ENCODE measurements around the gene TBC1D1. TPM values are rescaled to one million over a fixed set of nuclear protein-coding genes. Genes with fewer than 3 reads are reported as not detected.

Gene TBC1D1
- total and polyA plus RNA-seq, 3 experiments from 2014 or later: 26.7 to 76.1 (median 73.1) TPM

DNA sequence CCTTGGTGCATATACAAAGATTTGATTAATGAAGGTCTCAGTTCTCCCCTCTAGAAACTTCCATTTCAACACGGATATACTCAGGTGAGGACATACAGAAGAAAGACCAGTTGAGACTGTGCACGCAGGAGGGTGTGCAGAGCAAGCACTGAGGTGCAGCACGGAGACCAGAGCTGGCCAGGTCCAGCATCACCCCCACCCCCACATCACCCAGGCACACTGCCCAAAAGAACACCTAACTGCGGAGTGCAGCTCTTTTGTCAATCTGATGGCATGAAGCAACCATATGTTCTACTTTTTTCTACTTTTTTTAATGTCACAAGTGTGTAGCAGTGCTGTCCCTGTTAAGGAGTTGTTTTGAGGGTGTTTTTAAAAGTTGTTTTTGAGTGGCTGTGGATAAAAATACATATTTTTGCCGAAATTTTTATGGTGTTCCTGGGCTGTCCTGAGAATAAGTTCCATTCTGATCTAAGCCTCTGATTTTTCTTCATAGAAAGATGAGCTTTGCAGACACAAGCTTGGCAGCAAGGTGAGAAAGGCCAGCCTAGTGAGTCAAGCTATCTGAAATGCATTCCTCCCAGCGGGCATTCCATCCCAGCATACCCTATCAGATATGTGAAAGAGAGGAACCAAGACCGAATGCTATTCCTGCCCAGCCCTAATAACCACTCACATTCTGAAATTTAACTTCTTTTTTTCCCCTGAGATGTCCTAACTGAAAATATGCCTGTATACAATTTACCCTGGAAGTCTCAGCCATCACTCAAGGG, 243.0 kb downstream of the TBC1D1 start:
- peaks cover 50 to 65% (median 64%) of the 10 kb centered on the region in 3 donors for H3K4me1 Mint-ChIP-seq
- ChIA-PET POLR2A (interaction anchor here (0.5 to 0.6 kb wide), 2 partner anchors 68 to 1390 kb away, joined by 3 to 9 read pairs; no protein-coding TSS in a partner anchor), CTCF (interaction anchor here (2.4 kb wide), 1 partner anchor 46 kb away, joined by 8 read pairs; no protein-coding TSS in a partner anchor)
- peaks cover 26 to 55% (median 27%) of the 10 kb centered on the region in 3 donors for H3K36me3 Mint-ChIP-seq
- Histone ChIP-seq H3K27ac (ENCODE audit: low read depth, low read length) (no peak overlapping the region), H3K27me3 (ENCODE audit: insufficient read depth, low read length, poor library complexity, severe bottlenecking) (no peaks in the 10 kb centered on the region), H3K36me3 (ENCODE audit: insufficient read depth, low read length) (peaks cover 9% of the 10 kb centered on the region), H3K9me3 (ENCODE audit: low read length) (no peaks in the 10 kb centered on the region), H3K4me1 (ENCODE audit: insufficient read depth, low read length) (peaks cover 43% of the 10 kb centered on the region), H3K4me3 (ENCODE audit: low read length) (no peak overlapping the region)
- no peak overlapping the region for H3K4me3 Mint-ChIP-seq
- no peak for DNase-seq
- peaks cover 0 to 3% of the 10 kb centered on the region in 2 donors for H3K27me3 Mint-ChIP-seq
- H3K27ac Mint-ChIP-seq: peak overlapping the region in 2 of 8 donors; percentile 47 to 57
- peaks cover 0 to 1% (median 0%) of the 10 kb centered on the region in 5 donors for H3K9me3 Mint-ChIP-seq

DNA sequence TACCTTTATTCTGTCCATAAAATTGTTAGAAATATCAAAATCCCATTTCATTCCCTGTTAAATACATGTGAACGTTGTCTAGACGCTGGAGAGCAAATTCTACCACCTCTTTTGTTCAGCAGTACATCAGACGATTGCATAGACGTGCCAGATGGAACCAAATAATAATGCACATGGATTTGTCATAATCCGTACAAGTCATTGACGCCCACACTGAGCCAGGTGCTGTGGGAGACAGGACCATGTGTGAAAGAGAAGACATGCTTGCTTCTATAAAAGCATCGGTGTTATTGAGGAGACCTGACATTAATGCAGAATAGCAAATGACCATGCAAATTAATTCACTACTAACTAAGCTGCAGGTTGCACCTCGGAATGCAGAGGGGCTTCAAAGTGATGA, 244.3 kb downstream of the TBC1D1 start:
- H3K4me3 Mint-ChIP-seq: peak overlapping the region in 1 of 7 donors; percentile 5
- no peak for DNase-seq
- Histone ChIP-seq H3K9me3 (ENCODE audit: low read length) (no peaks in the 10 kb centered on the region), H3K4me3 (ENCODE audit: low read length) (no peak overlapping the region), H3K27me3 (ENCODE audit: insufficient read depth, low read length, poor library complexity, severe bottlenecking) (no peaks in the 10 kb centered on the region), H3K27ac (ENCODE audit: low read depth, low read length) (no peak overlapping the region), H3K36me3 (ENCODE audit: insufficient read depth, low read length) (peaks cover 9% of the 10 kb centered on the region), H3K4me1 (ENCODE audit: insufficient read depth, low read length) (peaks cover 30% of the 10 kb centered on the region)
- peaks cover 0 to 1% (median 0%) of the 10 kb centered on the region in 5 donors for H3K9me3 Mint-ChIP-seq
- H3K27me3 Mint-ChIP-seq: peaks cover 0 to 3% of the 10 kb centered on the region in 2 donors
- H3K4me1 Mint-ChIP-seq: peaks cover 39 to 60% (median 59%) of the 10 kb centered on the region in 3 donors
- CTCF ChIA-PET: interaction anchor here (1.1 to 1.2 kb wide), 2 partner anchors 51 to 184 kb away, joined by 3 read pairs; no protein-coding TSS in a partner anchor
- POLR2A ChIA-PET: no interaction called here
- H3K27ac Mint-ChIP-seq: no peak overlapping the region
- H3K36me3 Mint-ChIP-seq: peaks cover 35 to 68% (median 39%) of the 10 kb centered on the region in 3 donors

DNA sequence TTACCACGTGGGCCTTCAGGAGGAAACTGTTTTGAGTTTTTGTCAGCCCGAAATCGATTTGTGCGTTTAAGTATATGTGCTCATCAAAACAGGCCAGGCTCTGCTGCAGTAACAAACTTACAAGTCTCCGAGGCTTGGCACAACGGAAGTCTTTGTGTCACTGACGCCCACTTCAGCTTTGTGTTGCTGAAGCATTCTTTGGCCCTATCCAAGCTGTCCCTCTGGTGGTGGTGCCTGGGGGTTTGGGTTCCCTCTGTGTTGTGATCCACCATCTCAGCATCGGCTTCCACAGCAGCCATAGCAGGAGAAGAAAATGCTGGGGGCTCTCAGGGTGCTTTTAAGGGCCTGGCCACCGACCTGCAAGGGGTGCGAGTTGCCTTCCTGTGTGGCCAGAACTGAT, 245.7 kb downstream of the TBC1D1 start:
- Histone ChIP-seq H3K27ac (ENCODE audit: low read depth, low read length) (no peak overlapping the region), H3K9me3 (ENCODE audit: low read length) (no peaks in the 10 kb centered on the region), H3K4me3 (ENCODE audit: low read length) (no peak overlapping the region), H3K4me1 (ENCODE audit: insufficient read depth, low read length) (peaks cover 16% of the 10 kb centered on the region), H3K36me3 (ENCODE audit: insufficient read depth, low read length) (peaks cover 9% of the 10 kb centered on the region), H3K27me3 (ENCODE audit: insufficient read depth, low read length, poor library complexity, severe bottlenecking) (no peaks in the 10 kb centered on the region)
- no peak for DNase-seq
- Mint-ChIP-seq H3K4me1 (peaks cover 25 to 46% (median 45%) of the 10 kb centered on the region in 3 donors), H3K27me3 (no peaks in the 10 kb centered on the region), H3K36me3 (peaks cover 39 to 69% (median 44%) of the 10 kb centered on the region in 3 donors), H3K4me3 (no peak overlapping the region), H3K9me3 (no peaks in the 10 kb centered on the region), H3K27ac (no peak overlapping the region)
- ChIA-PET POLR2A (no interaction called here), CTCF (no interaction called here)

DNA sequence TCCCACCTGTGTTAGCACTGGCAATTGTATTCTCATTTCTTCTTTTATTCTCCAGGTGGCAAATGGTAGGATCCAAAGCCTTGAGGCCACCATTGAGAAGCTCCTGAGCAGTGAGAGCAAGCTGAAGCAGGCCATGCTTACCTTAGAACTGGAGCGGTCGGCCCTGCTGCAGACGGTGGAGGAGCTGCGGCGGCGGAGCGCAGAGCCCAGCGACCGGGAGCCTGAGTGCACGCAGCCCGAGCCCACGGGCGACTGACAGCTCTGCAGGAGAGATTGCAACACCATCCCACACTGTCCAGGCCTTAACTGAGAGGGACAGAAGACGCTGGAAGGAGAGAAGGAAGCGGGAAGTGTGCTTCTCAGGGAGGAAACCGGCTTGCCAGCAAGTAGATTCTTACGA, 246.2 kb downstream of the TBC1D1 start:
- CTCF ChIA-PET: no interaction called here
- Mint-ChIP-seq H3K9me3 (no peaks in the 10 kb centered on the region), H3K36me3 (peaks cover 39 to 72% (median 44%) of the 10 kb centered on the region in 3 donors), H3K4me1 (peaks cover 20 to 41% (median 40%) of the 10 kb centered on the region in 3 donors), H3K27me3 (no peaks in the 10 kb centered on the region), H3K27ac (no peak overlapping the region), H3K4me3 (no peak overlapping the region)
- Histone ChIP-seq H3K27ac (ENCODE audit: low read depth, low read length) (no peak overlapping the region), H3K36me3 (ENCODE audit: insufficient read depth, low read length) (peaks cover 9% of the 10 kb centered on the region), H3K9me3 (ENCODE audit: low read length) (no peaks in the 10 kb centered on the region), H3K27me3 (ENCODE audit: insufficient read depth, low read length, poor library complexity, severe bottlenecking) (no peaks in the 10 kb centered on the region), H3K4me3 (ENCODE audit: low read length) (no peak overlapping the region), H3K4me1 (ENCODE audit: insufficient read depth, low read length) (peaks cover 12% of the 10 kb centered on the region)
- POLR2A ChIA-PET: interaction anchor here (0.7 kb wide), 1 partner anchor 95 kb away, joined by 3 read pairs; no protein-coding TSS in a partner anchor
- DNase-seq: no peak

DNA sequence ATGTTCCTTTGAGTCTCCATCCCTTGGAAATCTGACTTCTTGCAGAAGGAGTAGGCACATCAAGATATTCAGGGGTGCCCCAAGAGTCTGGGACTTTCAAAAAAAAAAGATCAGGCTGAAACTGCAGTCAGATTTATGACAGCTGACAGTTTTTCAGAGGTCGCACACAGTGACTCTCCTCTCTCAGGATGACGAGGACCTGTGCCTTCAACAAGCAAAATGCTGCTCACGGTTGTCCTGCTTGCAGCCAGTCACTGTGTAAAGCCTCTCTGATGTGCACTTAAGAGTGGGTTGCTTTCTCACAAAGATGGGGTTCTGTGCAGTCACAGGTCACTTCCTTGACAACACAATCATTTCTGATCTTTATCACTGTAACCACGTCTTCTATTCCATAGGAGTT, 247.5 kb downstream of the TBC1D1 start:
- no peaks in the 10 kb centered on the region for H3K9me3 Mint-ChIP-seq
- peaks cover 7 to 29% (median 28%) of the 10 kb centered on the region in 3 donors for H3K4me1 Mint-ChIP-seq
- DNase-seq: no peak
- peak overlapping the region in 1 of 8 donors; percentile 43 for H3K27ac Mint-ChIP-seq
- ChIA-PET POLR2A (no interaction called here), CTCF (no interaction called here)
- H3K9me3 ChIP-seq (ENCODE audit: low read length): no peaks in the 10 kb centered on the region
- no peaks in the 10 kb centered on the region for H3K27me3 Mint-ChIP-seq
- no peaks in the 10 kb centered on the region for H3K4me1 ChIP-seq (ENCODE audit: insufficient read depth, low read length)
- peaks cover 39 to 67% (median 51%) of the 10 kb centered on the region in 3 donors for H3K36me3 Mint-ChIP-seq
- no peak overlapping the region for H3K4me3 ChIP-seq (ENCODE audit: low read length)
- no peaks in the 10 kb centered on the region for H3K27me3 ChIP-seq (ENCODE audit: insufficient read depth, low read length, poor library complexity, severe bottlenecking)
- no peak overlapping the region for H3K4me3 Mint-ChIP-seq
- H3K27ac ChIP-seq (ENCODE audit: low read depth, low read length): no peak overlapping the region
- peaks cover 9% of the 10 kb centered on the region for H3K36me3 ChIP-seq (ENCODE audit: insufficient read depth, low read length)

DNA sequence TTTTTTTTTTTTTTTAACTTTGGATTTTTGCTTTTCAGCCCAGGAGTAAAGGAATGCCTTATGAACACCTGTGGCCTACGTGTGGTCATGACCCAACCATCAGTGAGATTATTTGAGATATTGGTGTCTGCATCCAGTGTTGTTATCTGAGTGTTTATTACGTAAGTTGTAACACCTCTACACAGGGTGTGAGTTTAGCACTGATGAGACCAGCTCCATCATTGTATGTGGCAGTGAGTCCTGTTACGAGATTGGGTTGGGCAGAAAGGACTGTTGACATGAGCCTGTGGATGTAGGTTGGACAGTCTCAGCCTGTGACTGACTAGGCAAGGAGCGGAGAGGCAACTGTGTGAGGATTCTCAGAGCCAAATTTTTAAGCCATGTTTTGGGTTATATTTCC, 248.3 kb downstream of the TBC1D1 start:
- peaks cover 2 to 20% (median 19%) of the 10 kb centered on the region in 3 donors for H3K4me1 Mint-ChIP-seq
- ChIA-PET POLR2A (no interaction called here), CTCF (no interaction called here)
- no peak overlapping the region for H3K4me3 ChIP-seq (ENCODE audit: low read length)
- DNase-seq: no peak
- H3K9me3 Mint-ChIP-seq: no peaks in the 10 kb centered on the region
- H3K27me3 Mint-ChIP-seq: peaks cover 0 to 2% of the 10 kb centered on the region in 2 donors
- H3K27ac Mint-ChIP-seq: peak overlapping the region in 2 of 8 donors; percentile 43
- H3K4me1 ChIP-seq (ENCODE audit: insufficient read depth, low read length): no peaks in the 10 kb centered on the region
- H3K27me3 ChIP-seq (ENCODE audit: insufficient read depth, low read length, poor library complexity, severe bottlenecking): no peaks in the 10 kb centered on the region
- H3K36me3 Mint-ChIP-seq: peaks cover 31 to 59% (median 48%) of the 10 kb centered on the region in 3 donors
- H3K4me3 Mint-ChIP-seq: no peak overlapping the region
- H3K27ac ChIP-seq (ENCODE audit: low read depth, low read length): no peak overlapping the region
- H3K36me3 ChIP-seq (ENCODE audit: insufficient read depth, low read length): peaks cover 5% of the 10 kb centered on the region
- H3K9me3 ChIP-seq (ENCODE audit: low read length): no peaks in the 10 kb centered on the region

DNA sequence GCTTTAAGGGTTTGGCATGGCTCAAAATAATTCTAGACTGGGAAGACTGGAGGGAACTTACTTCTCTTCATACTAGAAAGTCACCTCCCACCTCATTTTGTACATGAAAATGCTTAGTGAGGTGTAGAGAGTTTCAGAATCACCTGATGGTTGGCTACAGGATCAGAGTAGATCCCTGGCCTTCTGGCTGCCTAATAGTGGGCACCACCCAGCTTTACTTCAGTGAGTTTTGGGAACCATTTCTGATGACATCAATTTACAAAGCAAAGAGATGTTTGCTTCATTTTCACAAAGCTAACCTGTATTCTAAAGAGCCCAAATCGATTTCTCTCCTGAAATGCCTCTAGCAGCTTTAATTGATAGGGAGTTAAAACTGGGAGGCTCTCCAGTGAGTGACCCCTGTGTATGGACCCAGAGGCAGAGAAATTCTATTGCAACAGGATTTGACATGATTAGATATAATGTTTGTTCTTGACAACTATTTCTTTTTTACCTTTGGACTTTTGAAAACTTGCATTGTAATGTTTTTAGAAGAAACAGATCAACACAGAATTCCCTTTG, 249.8 kb downstream of the TBC1D1 start:
- CTCF ChIA-PET: no interaction called here
- Mint-ChIP-seq H3K4me1 (peaks cover 0 to 18% (median 17%) of the 10 kb centered on the region in 3 donors), H3K36me3 (peaks cover 23 to 47% (median 41%) of the 10 kb centered on the region in 3 donors), H3K9me3 (no peaks in the 10 kb centered on the region), H3K27ac (peak overlapping the region in 1 of 8 donors; percentile 29), H3K4me3 (no peak overlapping the region), H3K27me3 (peaks cover 0 to 2% of the 10 kb centered on the region in 2 donors)
- POLR2A ChIA-PET: no interaction called here
- H3K9me3 ChIP-seq (ENCODE audit: low read length): no peaks in the 10 kb centered on the region
- no peaks in the 10 kb centered on the region for H3K4me1 ChIP-seq (ENCODE audit: insufficient read depth, low read length)
- no peaks in the 10 kb centered on the region for H3K27me3 ChIP-seq (ENCODE audit: insufficient read depth, low read length, poor library complexity, severe bottlenecking)
- H3K4me3 ChIP-seq (ENCODE audit: low read length): no peak overlapping the region
- no peaks in the 10 kb centered on the region for H3K36me3 ChIP-seq (ENCODE audit: insufficient read depth, low read length)
- no peak for DNase-seq
- H3K27ac ChIP-seq (ENCODE audit: low read depth, low read length): no peak overlapping the region

Measured in CD8-positive, alpha-beta memory T cell (primary cell).